Measurements from ENCODE around the gene SRPX2. TPM values are rescaled to one million over a fixed set of nuclear protein-coding genes. Genes with fewer than 3 reads are reported as not detected.
A peak's percentile ranks its signal among the peaks of the same experiment; 100 is the strongest.

SRPX2 gene
- 31.5 and 45.4 TPM in 2 replicates for total RNA-seq (2022)
- Bru-seq, nascent RNA, result percentile 77 among the genes with signal in this experiment
- BruChase-seq, experiment 1, labeled RNA remaining after a 6-hour chase, result percentile 89 among the genes with signal in this experiment
- BruChase-seq, experiment 2, labeled RNA remaining after a 2-hour chase, result percentile 80 among the genes with signal in this experiment
- long read RNA-seq, full-length matches to known transcripts, result 22 of 34 reads
- long read RNA-seq, partial matches to known transcripts, result 4 of 34 reads
- long read RNA-seq, other reads (novel, unspliced or antisense), result 8 of 34 reads

GRCh38 chrX:100643956-100644860 lies at the start of gene SRPX2:
SRPX2 (plus strand) TSS chrX:100644199; CDS start chrX:100646323, 2,124 bp downstream.
- no peaks in the 10 kb centered on the region for H3K27me3 Mint-ChIP-seq (ENCODE audit: unreplicated experiment)
- peaks cover 58% of the 10 kb centered on the region for H3K4me1 Mint-ChIP-seq (ENCODE audit: low read depth, unreplicated experiment)
- TSS peak; percentile 53 for BruUV-seq (replicated peaks)
- intact Hi-C loops (cut with micrococcal nuclease; ENCODE audit: unreplicated experiment), result no loop called here
- TF ChIP-seq CTCF (IDR thresholded peaks at IDR 0.05; ENCODE audit: unreplicated experiment), result no peak
- H3K4me3 Mint-ChIP-seq (ENCODE audit: low read depth, unreplicated experiment), result peak within 1 kb of the TSS; percentile 70
- peaks cover 25% of the 10 kb centered on the region for H3K36me3 Mint-ChIP-seq (ENCODE audit: insufficient read depth, unreplicated experiment)
- DNase-seq, result peak; percentile 39
- no peaks in the 10 kb centered on the region for H3K9me3 Mint-ChIP-seq (ENCODE audit: low read depth, unreplicated experiment)
- H3K27ac Mint-ChIP-seq (ENCODE audit: unreplicated experiment), result peak within 1 kb of the TSS; percentile 65
- CTCF ChIA-PET, result interaction anchor here (1.2 kb wide), 1 partner anchor 27 kb away, joined by 3 read pairs; no protein-coding TSS in a partner anchor

- no TSS peak for BruUV-seq (replicated peaks)
- Mint-ChIP-seq H3K4me1 (ENCODE audit: low read depth, unreplicated experiment) (no peaks in the 10 kb centered on the region), H3K36me3 (ENCODE audit: insufficient read depth, unreplicated experiment) (no peaks in the 10 kb centered on the region), H3K9me3 (ENCODE audit: low read depth, unreplicated experiment) (no peaks in the 10 kb centered on the region), H3K27ac (ENCODE audit: unreplicated experiment) (no peak overlapping the region), H3K27me3 (ENCODE audit: unreplicated experiment) (peaks cover 33% of the 10 kb centered on the region), H3K4me3 (ENCODE audit: low read depth, unreplicated experiment) (no peak overlapping the region)
- no peak for TF ChIP-seq CTCF (IDR thresholded peaks at IDR 0.05; ENCODE audit: unreplicated experiment)
- CTCF ChIA-PET, result no interaction called here
- intact Hi-C loops (cut with micrococcal nuclease; ENCODE audit: unreplicated experiment), result no loop called here
- DNase-seq, result no peak
These were observed 47.4 kb upstream of the SRPX2 start for GRCh38 chrX:100596601-100597000.

- Mint-ChIP-seq H3K9me3 (ENCODE audit: low read depth, unreplicated experiment) (no peaks in the 10 kb centered on the region), H3K4me3 (ENCODE audit: low read depth, unreplicated experiment) (no peak overlapping the region), H3K4me1 (ENCODE audit: low read depth, unreplicated experiment) (no peaks in the 10 kb centered on the region), H3K27me3 (ENCODE audit: unreplicated experiment) (peaks cover 27% of the 10 kb centered on the region), H3K36me3 (ENCODE audit: insufficient read depth, unreplicated experiment) (no peaks in the 10 kb centered on the region), H3K27ac (ENCODE audit: unreplicated experiment) (no peak overlapping the region)
- CTCF ChIA-PET, result no interaction called here
- no peak for TF ChIP-seq CTCF (IDR thresholded peaks at IDR 0.05; ENCODE audit: unreplicated experiment)
- intact Hi-C loops (cut with micrococcal nuclease; ENCODE audit: unreplicated experiment), result no loop called here
- DNase-seq, result no peak
- no TSS peak for BruUV-seq (replicated peaks)
These were observed 44.5 kb upstream of the SRPX2 start for GRCh38 chrX:100599456-100599855.

GRCh38 chrX:100600340-100600739 lies 43.7 kb upstream of the SRPX2 start:
- DNase-seq, result no peak
- no peak overlapping the region for H3K4me3 Mint-ChIP-seq (ENCODE audit: low read depth, unreplicated experiment)
- CTCF ChIA-PET, result interaction anchor here (0.6 kb wide), 1 partner anchor 94 kb away, joined by 5 read pairs; no protein-coding TSS in a partner anchor
- no peaks in the 10 kb centered on the region for H3K4me1 Mint-ChIP-seq (ENCODE audit: low read depth, unreplicated experiment)
- H3K27me3 Mint-ChIP-seq (ENCODE audit: unreplicated experiment), result peaks cover 20% of the 10 kb centered on the region
- TF ChIP-seq CTCF (IDR thresholded peaks at IDR 0.05; ENCODE audit: unreplicated experiment), result no peak
- intact Hi-C loops (cut with micrococcal nuclease; ENCODE audit: unreplicated experiment), result loop anchor here (10.0 kb wide), 1 partner anchor 176 kb away; no protein-coding TSS in a partner anchor
- no TSS peak for BruUV-seq (replicated peaks)
- H3K36me3 Mint-ChIP-seq (ENCODE audit: insufficient read depth, unreplicated experiment), result no peaks in the 10 kb centered on the region
- H3K27ac Mint-ChIP-seq (ENCODE audit: unreplicated experiment), result no peak overlapping the region
- H3K9me3 Mint-ChIP-seq (ENCODE audit: low read depth, unreplicated experiment), result no peaks in the 10 kb centered on the region
